Mammary microvascular endothelial cell (primary cell): ENCODE measurements around the gene SERPIND1. TPM values are rescaled to one million over a fixed set of nuclear protein-coding genes. Genes with fewer than 3 reads are reported as not detected.

Experiments used
- total RNA-seq: library from RNA; depleted of rRNA; stranded (reverse); fragments of >200 nt; gene quantifications from 2 replicates; pipeline ENCODE4 v1.2.3, GENCODE V29; 2015

Gene SERPIND1
- total RNA-seq, result 6.1 and 7.6 TPM in 2 replicates

GRCh38 chr22:20773793-20774212 lies at the start of gene SERPIND1:
Gene SERPIND1 (plus strand): TSS chr22:20774113. CDS start chr22:20779313, 5,200 bp downstream.

Other genes with a start within 250 kb of the SERPIND1 start
- gene PI4KA, start 84.7 kb downstream of the SERPIND1 start, total RNA-seq, result 38.3 and 47.6 TPM in 2 replicates
- gene SNAP29, start 84.9 kb downstream of the SERPIND1 start, total RNA-seq, result 14.8 and 18.1 TPM in 2 replicates
- 38.0 and 43.0 TPM in 2 replicates for gene CRKL, start 143.3 kb downstream of the SERPIND1 start, total RNA-seq
- gene AIFM3, start 193.1 kb downstream of the SERPIND1 start, total RNA-seq, result 0.07 TPM in 1 of 2 replicates, not detected in the other
- 31.0 and 32.6 TPM in 2 replicates for gene LZTR1, start 208.2 kb downstream of the SERPIND1 start, total RNA-seq
- 19.5 and 29.8 TPM in 2 replicates for gene THAP7, start 228.0 kb downstream of the SERPIND1 start, total RNA-seq
- gene P2RX6, start 241.1 kb downstream of the SERPIND1 start, total RNA-seq, result not detected in 2 replicates